H1 (cell line): Measurements from ENCODE around the gene HMX1. TPM values are rescaled to one million over a fixed set of nuclear protein-coding genes. Genes with fewer than 3 reads are reported as not detected.

Source experiments
- CTCF ChIA-PET: fragments of 300-600 bp; sonication (Branson Sonifier 250); formaldehyde crosslinking; loops from one replicate; lab custom pipeline; 2021; ENCODE audit not compliant: partially characterized antibody; lab: Charles Lee
- POLR2A ChIA-PET: fragments of 300-600 bp; sonication (Branson Sonifier 250); formaldehyde crosslinking; loops from one replicate; lab custom pipeline; 2021; ENCODE audit warnings: inconsistent platforms; ENCODE audit not compliant: partially characterized antibody; lab: Charles Lee
- DNase-seq, 2 experiments: peaks; one replicate each; pipeline versions ENCODE4 v3.0.0 to v3.0.0-alpha.2; 2010 to 2022; ENCODE audit warnings: low spot score in 2 of 2, low read depth in 1 of 2, mixed read lengths in 1 of 2
- FAIRE-seq: peaks from 2 replicates; lab custom pipeline; 2011; peaks lifted over from hg19 to GRCh38; lab: Jason Lieb, UNC
- H2AFZ ChIP-seq: 2 replicates; pipeline ENCODE4 v1.8.1; 2012; ENCODE audit warnings: low read length, inconsistent platforms
- H2AK5ac ChIP-seq: 2 replicates; pipeline ENCODE4 v1.6.1; 2013; ENCODE audit warnings: low read depth, low read length
- H2BK120ac ChIP-seq: replicated peaks from 2 replicates; pipeline ENCODE3; 2013; ENCODE audit warnings: low read depth, low read length, inconsistent platforms
- H2BK12ac ChIP-seq: 2 replicates; pipeline ENCODE4 v1.6.1; 2013; ENCODE audit warnings: low read depth, low read length
- H2BK15ac ChIP-seq: 2 replicates; pipeline ENCODE4 v1.6.1; 2013; ENCODE audit warnings: low read length
- H2BK20ac ChIP-seq: 2 replicates; pipeline ENCODE4 v1.6.1; 2013; ENCODE audit warnings: low read length
- H2BK5ac ChIP-seq: 2 replicates; pipeline ENCODE4 v1.6.1; 2013; ENCODE audit warnings: low read depth, low read length
- H3K14ac ChIP-seq: 2 replicates; pipeline ENCODE4 v1.6.1; 2013; ENCODE audit warnings: inconsistent platforms; ENCODE audit not compliant: insufficient read length
- H3K18ac ChIP-seq: 2 replicates; pipeline ENCODE4 v1.6.1; 2013; ENCODE audit warnings: low read length; ENCODE audit errors: extremely low read depth
- H3K23ac ChIP-seq: 2 replicates; pipeline ENCODE4 v1.6.1; 2013; ENCODE audit warnings: inconsistent platforms; ENCODE audit not compliant: insufficient read length
- H3K23me2 ChIP-seq: 2 replicates; pipeline ENCODE4 v1.6.1; 2013; ENCODE audit warnings: low read depth, low read length
- H3K27ac ChIP-seq: 2 replicates; pipeline ENCODE4 v1.6.1; 2011; ENCODE audit warnings: low read depth, low read length, inconsistent platforms
- H3K27me3 ChIP-seq, 4 experiments: replicated peaks in 1 of 4; 1 replicate in 1 of 4; 2 replicates in 3 of 4; pipeline versions ENCODE4 v1.6.1 to v1.8.1; 2011 to 2013; ENCODE audit warnings: low read length in 3 of 4, mild to moderate bottlenecking in 3 of 4, inconsistent platforms in 2 of 4, mixed read lengths in 2 of 4, moderate library complexity in 1 of 4; ENCODE audit not compliant: control insufficient read depth in 3 of 4, insufficient read depth in 3 of 4; ENCODE audit errors: extremely low read depth in 1 of 4
- H3K36me3 ChIP-seq, 4 experiments: 2 replicates each; pipeline versions ENCODE4 v1.6.1 to v1.8.1; 2011 to 2013; ENCODE audit warnings: mild to moderate bottlenecking in 4 of 4, low read length in 3 of 4, moderate library complexity in 2 of 4, control low read depth in 1 of 4, inconsistent platforms in 1 of 4; ENCODE audit not compliant: insufficient read depth in 4 of 4, control insufficient read depth in 2 of 4
- H3K4ac ChIP-seq: replicated peaks from 2 replicates; pipeline ENCODE3; 2013; ENCODE audit warnings: low read length, low read depth, mixed read lengths, inconsistent platforms; ENCODE audit not compliant: insufficient read length
- H3K4me1 ChIP-seq, 4 experiments: replicated peaks in 1 of 4; 1 replicate in 1 of 4; 2 replicates in 3 of 4; pipeline versions ENCODE4 v1.6.1 to v1.8.1; 2011 to 2013; ENCODE audit warnings: low read length in 3 of 4, inconsistent platforms in 2 of 4, mixed read lengths in 1 of 4; ENCODE audit not compliant: insufficient read depth in 4 of 4, control insufficient read depth in 3 of 4
- H3K4me2 ChIP-seq, 2 experiments: 2 replicates each; pipeline versions ENCODE4 v1.6.1 to v1.8.1; 2011 to 2013; ENCODE audit warnings: low read depth in 2 of 2, low read length in 2 of 2, control low read depth in 1 of 2, inconsistent platforms in 1 of 2, mild to moderate bottlenecking in 1 of 2; ENCODE audit not compliant: insufficient read depth in 1 of 2
- H3K4me3 ChIP-seq, 4 experiments: fragments of 200-600, 300-600 bp in 1 of 4; sonication (generic), shearing (Covaris generic), sonication (Bioruptor Twin) in 1 of 4; 2 replicates each; pipeline versions ENCODE4 v1.5.1 to v1.8.1; 2011 to 2016; ENCODE audit warnings: low read length in 4 of 4, low read depth in 3 of 4, control low read depth in 2 of 4, inconsistent platforms in 2 of 4, mild to moderate bottlenecking in 2 of 4, mixed read lengths in 1 of 4, moderate library complexity in 1 of 4; ENCODE audit not compliant: insufficient read depth in 2 of 4; ENCODE audit errors: extremely low read depth in 1 of 4
- H3K56ac ChIP-seq: replicated peaks from 2 replicates; pipeline ENCODE3; 2013; ENCODE audit warnings: low read depth, mild to moderate bottlenecking, mixed read lengths, low read length, inconsistent platforms; ENCODE audit not compliant: insufficient read length
- H3K79me1 ChIP-seq: 2 replicates; pipeline ENCODE4 v1.6.1; 2013; ENCODE audit warnings: low read depth, low read length, control low read depth
- H3K79me2 ChIP-seq, 2 experiments: 2 replicates each; pipeline versions ENCODE4 v1.6.1 to v1.8.1; 2012 to 2013; ENCODE audit warnings: low read length in 2 of 2, mild to moderate bottlenecking in 2 of 2, inconsistent platforms in 1 of 2; ENCODE audit not compliant: insufficient read depth in 2 of 2, control insufficient read depth in 1 of 2
- H3K9ac ChIP-seq, 4 experiments: replicated peaks in 1 of 4; 1 replicate in 1 of 4; 2 replicates in 3 of 4; pipeline versions ENCODE4 v1.6.1 to v1.8.1; 2011 to 2013; ENCODE audit warnings: low read depth in 3 of 4, low read length in 3 of 4, control low read depth in 2 of 4, mild to moderate bottlenecking in 2 of 4, moderate library complexity in 2 of 4, inconsistent platforms in 1 of 4; ENCODE audit errors: extremely low read depth in 1 of 4
- H3K9me3 ChIP-seq, 2 experiments: 2 replicates each; pipeline versions ENCODE4 v1.6.1 to v1.8.1; 2012 to 2013; ENCODE audit warnings: mild to moderate bottlenecking in 2 of 2, moderate library complexity in 2 of 2, control low read depth in 1 of 2, inconsistent platforms in 1 of 2, low read depth in 1 of 2, low read length in 1 of 2, mixed read lengths in 1 of 2; ENCODE audit not compliant: insufficient read depth in 2 of 2
- H4K20me1 ChIP-seq, 2 experiments: replicated peaks in 1 of 2; 2 replicates each; pipeline versions ENCODE3 to v1.8.1; 2011 to 2013; ENCODE audit warnings: inconsistent platforms in 2 of 2, low read length in 2 of 2, mild to moderate bottlenecking in 1 of 2; ENCODE audit not compliant: insufficient read depth in 2 of 2, control insufficient read depth in 1 of 2
- H4K5ac ChIP-seq: 2 replicates; pipeline ENCODE4 v1.6.1; 2013; ENCODE audit warnings: low read length, low read depth, mixed read lengths, inconsistent platforms; ENCODE audit not compliant: insufficient read length
- H4K8ac ChIP-seq: 2 replicates; pipeline ENCODE4 v1.8.0; 2013; ENCODE audit warnings: mild to moderate bottlenecking, moderate library complexity, low read length, inconsistent platforms; ENCODE audit not compliant: insufficient read depth; ENCODE audit errors: extremely low read depth
- H4K91ac ChIP-seq: replicated peaks from 2 replicates; pipeline ENCODE3; 2013; ENCODE audit warnings: low read length, mixed read lengths, inconsistent platforms; ENCODE audit not compliant: insufficient read length
- ATF2 ChIP-seq: IDR thresholded peaks from 2 replicates; pipeline ENCODE4 v1.6.1; 2012; ENCODE audit warnings: low read length, inconsistent platforms
- CHD2 ChIP-seq: IDR thresholded peaks from 2 replicates; pipeline ENCODE4 v1.6.1; 2012; ENCODE audit warnings: low read length, improper control_type of control experiment
- CREB1 ChIP-seq: IDR thresholded peaks from 2 replicates; pipeline ENCODE4 v1.6.1; 2012; ENCODE audit warnings: inconsistent platforms
- EP300 ChIP-seq, 2 experiments: IDR thresholded peaks; 1 replicate in 1 of 2; 2 replicates in 1 of 2; pipeline ENCODE4 v1.6.1; 2011 to 2012; ENCODE audit warnings: low read depth in 2 of 2, low read length in 2 of 2, mild to moderate bottlenecking in 2 of 2, borderline replicate concordance in 1 of 2, inconsistent platforms in 1 of 2, moderate library complexity in 1 of 2
- EZH2 ChIP-seq: fragments of 200-600 bp; sonication (generic); IDR thresholded peaks from 2 replicates; pipeline ENCODE4 v1.7.1; 2012; ENCODE audit warnings: low read depth, mild to moderate bottlenecking, moderate library complexity, low read length, inconsistent platforms; ENCODE audit not compliant: severe bottlenecking
- GABPA ChIP-seq: IDR thresholded peaks from 2 replicates; pipeline ENCODE4 v1.6.1; 2011; ENCODE audit warnings: mild to moderate bottlenecking, low read length, moderate library complexity, borderline replicate concordance; ENCODE audit not compliant: insufficient read depth
- HDAC2 ChIP-seq, 2 experiments: fragments of 300-600 bp in 1 of 2; sonication (generic) in 1 of 2; IDR thresholded peaks; 2 replicates each; pipeline ENCODE4 v1.6.1; 2011 to 2012; ENCODE audit warnings: low read depth in 2 of 2, low read length in 2 of 2, mild to moderate bottlenecking in 2 of 2, moderate library complexity in 2 of 2, borderline replicate concordance in 1 of 2, inconsistent platforms in 1 of 2
- KDM5A ChIP-seq: fragments of 200-600 bp; IDR thresholded peaks from 2 replicates; pipeline ENCODE4 v1.7.1; 2012; ENCODE audit warnings: mild to moderate bottlenecking, low read length, inconsistent platforms, mixed read lengths
- MAFK ChIP-seq: IDR thresholded peaks from 2 replicates; pipeline ENCODE4 v1.6.1; 2012; ENCODE audit warnings: low read depth, mild to moderate bottlenecking, improper control_type of control experiment, low read length
- NRF1 ChIP-seq: IDR thresholded peaks from 2 replicates; pipeline ENCODE4 v1.6.1; 2011; ENCODE audit warnings: mild to moderate bottlenecking, low read depth, low read length, improper control_type of control experiment
- RXRA ChIP-seq: IDR thresholded peaks from 2 replicates; pipeline ENCODE4 v1.6.1; 2011; ENCODE audit warnings: low read depth, mild to moderate bottlenecking, low read length, moderate library complexity; ENCODE audit not compliant: insufficient read depth
- SAP30 ChIP-seq: fragments of 300-600 bp; sonication (generic); IDR thresholded peaks from 2 replicates; pipeline ENCODE4 v1.7.1; 2012; ENCODE audit warnings: low read length, moderate library complexity, mild to moderate bottlenecking, inconsistent platforms; ENCODE audit not compliant: insufficient read depth, insufficient replicate concordance
- WGBS, 2 experiments: shearing (Covaris generic) in 1 of 2; methylation state at CpG; one replicate each; pipeline versions ENCODE4 v1.1.6 to v1.1.7; 2013 to 2015; ENCODE audit warnings: low lambda C conversion rate in 2 of 2, mixed read lengths in 2 of 2, inconsistent platforms in 1 of 2, low coverage in 1 of 2, missing lambda C conversion rate in 1 of 2; ENCODE audit not compliant: insufficient replicate concordance in 2 of 2, insufficient coverage in 1 of 2, insufficient read length in 1 of 2; ENCODE audit errors: extremely low coverage in 1 of 2, missing lambda C conversion rate in 1 of 2; 5-methylcytosine and 5-hydroxymethylcytosine counted together
- polyA plus RNA-seq, 7 experiments: library from polyadenylated mRNA; depleted of rRNA in 3 of 7; stranded (reverse) in 5 of 7; unstranded in 2 of 7; fragments of >200 nt in 5 of 7; fragments of 200-250 nt in 2 of 7; gene quantifications; 1 replicate in 5 of 7; 2 replicates in 1 of 7; 4 replicates in 1 of 7; pipeline versions ENCODE4 v1.2.1 to v1.2.3, GENCODE V29; 2011 to 2013; ENCODE audit warnings: missing spikeins in 2 of 7, mixed read lengths in 2 of 7
- total RNA-seq: library from RNA; stranded (reverse); fragmentation: NEBNext Ultra II Directional; extraction: Animal tissue kit (Norgen Biotek cat#: 25700); gene quantifications from 2 replicates; pipeline ENCODE4 v1.2.1, GENCODE V29; 2021

Gene HMX1
- total and polyA plus RNA-seq, 2 of the 8 experiments (the other 6 are each of a cell fraction or from before 2014, with no cell fraction given) = 0.26 TPM; not detected in 1

- no peak overlapping the region for H2BK120ac ChIP-seq
- FAIRE-seq (no peak), DNase-seq (no peak)
- H3K36me3 ChIP-seq = no peaks in the 10 kb centered on the region
- H4K20me1 ChIP-seq = no peaks in the 10 kb centered on the region
- H3K4me2 ChIP-seq = no peak overlapping the region
- ChIA-PET CTCF (interaction anchor here (1.2 to 1.3 kb wide), 3 partner anchors 13 to 314 kb away, joined by 3 to 4 read pairs (median 4); no protein-coding TSS in a partner anchor), POLR2A (no interaction called here)
- H3K56ac ChIP-seq = no peak overlapping the region
- no peak overlapping the region for H3K9ac ChIP-seq
- H2AFZ ChIP-seq = no peak overlapping the region
- no peaks in the 10 kb centered on the region for H3K79me1 ChIP-seq
- peaks cover 33 to 36% of the 10 kb centered on the region in 2 experiments for H3K9me3 ChIP-seq
- no peak overlapping the region for H3K23ac ChIP-seq
- H3K23me2 ChIP-seq = no peaks in the 10 kb centered on the region
- no peaks in the 10 kb centered on the region for H3K4me1 ChIP-seq
- no peak overlapping the region for H2BK20ac ChIP-seq
- H3K14ac ChIP-seq = no peak overlapping the region
- no peak overlapping the region for H4K8ac ChIP-seq
- H2BK12ac ChIP-seq = no peak overlapping the region
- no peak overlapping the region for H3K18ac ChIP-seq
- no peak overlapping the region for H2BK15ac ChIP-seq
- H3K27ac ChIP-seq = no peak overlapping the region
- WGBS, 2 experiments = 70% methylated on average over 9 of the region's 10 CpGs; no CpG with 5 or more reads in 1 of the 2 experiments
- H2AK5ac ChIP-seq = no peak overlapping the region
- no peak overlapping the region for H3K4ac ChIP-seq
- H2BK5ac ChIP-seq = no peak overlapping the region
- H3K27me3 ChIP-seq = peaks cover 0 to 11% (median 4%) of the 10 kb centered on the region in 4 experiments; a peak in 2 of 7 replicates
- no peaks in the 10 kb centered on the region for H3K79me2 ChIP-seq
- H4K5ac ChIP-seq = no peak overlapping the region
- no peak overlapping the region for H4K91ac ChIP-seq
- H3K4me3 ChIP-seq = no peak overlapping the region
- TF ChIP-seq SAP30 (no peak), CREB1 (no peak), ATF2 (no peak), RXRA (no peak), EP300 (IDR thresholded peaks at IDR 0.05; ENCODE audit: borderline replicate concordance in 1 of 2, low read depth in 2 of 2, low read length in 2 of 2) (no peak), CHD2 (no peak), MAFK (no peak), KDM5A (no peak), GABPA (no peak), NRF1 (no peak), HDAC2 (IDR thresholded peaks at IDR 0.05; ENCODE audit: borderline replicate concordance in 1 of 2, low read depth in 2 of 2, low read length in 2 of 2) (no peak), EZH2 (no peak)
These were observed 49.3 kb upstream of the HMX1 start for GRCh38 chr4:8920969-8921368.
